ENCODE data around the gene VSX1.

Gene VSX1

GRCh38 chr20:25085756-25086495 is 4.0 kb upstream of the VSX1 start:
- no peak for DNase-seq

GRCh38 chr20:25084626-25085187 is 2.8 kb upstream of the VSX1 start:
- DNase-seq = no peak

GRCh38 chr20:25083773-25084625 is 2.1 kb upstream of the VSX1 start:
- no peak for DNase-seq

- DNase-seq = no peak
Measured at GRCh38 chr20:25083141-25083772, 1.3 kb upstream of the VSX1 start.

DNA sequence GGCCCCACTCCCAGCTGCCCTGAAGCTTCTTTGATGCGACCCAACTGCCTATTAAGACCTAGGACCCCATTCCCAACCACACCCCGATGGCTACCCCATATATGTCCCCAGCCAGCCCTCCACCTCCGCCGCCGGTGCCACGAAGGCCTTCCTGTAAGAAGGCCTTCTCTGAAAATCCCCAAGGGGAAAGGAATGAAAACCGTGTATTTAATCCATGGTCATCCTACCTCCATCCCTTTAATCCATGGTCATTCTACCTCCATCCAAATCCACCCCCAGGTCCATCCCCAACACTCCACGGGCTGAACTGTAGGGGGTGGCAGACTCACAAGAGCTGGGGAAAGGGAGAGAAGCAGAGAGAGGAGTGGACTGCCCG is 545 bp upstream of the VSX1 start:
- DNase-seq = no peak

DNA sequence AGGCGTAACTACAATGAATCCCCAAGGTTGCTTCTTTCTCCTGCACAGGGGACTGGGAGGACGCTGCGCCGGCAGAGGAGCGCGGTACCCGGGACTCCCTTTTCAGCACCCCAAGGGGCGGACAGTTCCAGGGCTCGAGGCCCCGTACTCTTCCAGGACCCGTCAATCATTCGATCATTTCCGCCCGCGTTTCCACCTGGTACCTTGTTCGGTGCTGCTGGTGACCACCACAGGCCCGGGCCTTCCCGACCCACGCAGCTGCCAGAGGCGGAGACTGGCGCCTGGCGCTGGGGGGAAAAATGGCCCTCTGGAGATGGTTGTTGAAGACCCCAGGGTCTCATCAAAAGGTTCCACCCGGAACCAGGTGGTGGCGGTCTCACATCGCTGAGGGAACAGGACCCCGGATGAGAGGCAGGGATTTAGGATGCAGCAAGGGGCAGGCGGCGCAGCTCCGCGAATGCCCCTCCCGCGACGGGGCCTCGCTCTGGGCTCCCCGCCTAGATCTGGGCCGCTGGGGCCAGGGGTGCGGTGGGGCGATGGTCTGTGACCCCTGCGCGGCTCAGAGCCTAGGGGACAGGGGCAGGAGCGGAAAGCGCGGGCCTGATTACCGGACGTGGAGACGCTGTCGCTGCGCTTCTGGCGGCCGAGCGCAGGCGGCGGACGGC is 744 bp downstream of the VSX1 start:
- DNase-seq = no peak

DNA sequence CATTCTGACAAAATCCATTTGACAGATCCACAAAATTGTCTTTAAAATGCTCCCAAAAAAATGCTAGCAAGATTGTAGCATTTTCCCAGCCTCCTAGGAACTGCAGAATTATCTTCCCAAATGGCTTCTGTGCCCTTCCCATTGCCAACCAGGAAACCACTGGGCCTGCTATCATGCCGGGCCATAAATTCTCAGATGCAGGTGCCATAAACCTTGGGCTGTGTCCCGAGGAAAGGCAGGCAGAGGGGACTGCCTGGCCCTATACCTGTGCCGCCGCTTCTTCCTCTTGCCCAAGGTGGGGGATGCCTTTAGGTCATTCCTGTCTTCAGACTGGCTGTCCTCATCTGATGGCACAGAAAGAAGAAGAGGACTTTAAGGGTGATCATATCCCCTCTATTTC is 2.8 kb downstream of the VSX1 start:
- no peak for DNase-seq

DNA sequence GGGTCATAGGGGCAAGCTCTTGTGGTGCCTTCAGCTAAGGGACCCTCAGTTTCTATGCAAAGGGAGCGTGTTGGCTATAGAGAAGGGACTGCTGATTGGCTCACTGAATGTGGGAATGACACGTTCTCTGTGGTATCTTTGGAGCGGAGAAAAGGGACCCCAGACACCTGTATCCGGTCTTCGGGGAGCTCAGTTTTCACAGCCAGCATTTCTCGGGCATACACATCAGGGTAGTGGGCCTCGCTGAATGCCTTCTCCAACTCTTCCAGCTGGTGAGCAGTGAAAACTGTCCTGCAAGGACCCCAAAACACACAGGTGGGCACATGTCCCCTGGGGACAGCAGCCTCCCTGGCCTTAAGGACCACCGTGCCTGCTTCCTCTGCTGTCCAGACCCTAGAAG is 3.3 kb downstream of the VSX1 start:
- DNase-seq = no peak

- no peak for DNase-seq
Measured at GRCh38 chr20:25077610-25078169, 4.3 kb downstream of the VSX1 start.

DNA sequence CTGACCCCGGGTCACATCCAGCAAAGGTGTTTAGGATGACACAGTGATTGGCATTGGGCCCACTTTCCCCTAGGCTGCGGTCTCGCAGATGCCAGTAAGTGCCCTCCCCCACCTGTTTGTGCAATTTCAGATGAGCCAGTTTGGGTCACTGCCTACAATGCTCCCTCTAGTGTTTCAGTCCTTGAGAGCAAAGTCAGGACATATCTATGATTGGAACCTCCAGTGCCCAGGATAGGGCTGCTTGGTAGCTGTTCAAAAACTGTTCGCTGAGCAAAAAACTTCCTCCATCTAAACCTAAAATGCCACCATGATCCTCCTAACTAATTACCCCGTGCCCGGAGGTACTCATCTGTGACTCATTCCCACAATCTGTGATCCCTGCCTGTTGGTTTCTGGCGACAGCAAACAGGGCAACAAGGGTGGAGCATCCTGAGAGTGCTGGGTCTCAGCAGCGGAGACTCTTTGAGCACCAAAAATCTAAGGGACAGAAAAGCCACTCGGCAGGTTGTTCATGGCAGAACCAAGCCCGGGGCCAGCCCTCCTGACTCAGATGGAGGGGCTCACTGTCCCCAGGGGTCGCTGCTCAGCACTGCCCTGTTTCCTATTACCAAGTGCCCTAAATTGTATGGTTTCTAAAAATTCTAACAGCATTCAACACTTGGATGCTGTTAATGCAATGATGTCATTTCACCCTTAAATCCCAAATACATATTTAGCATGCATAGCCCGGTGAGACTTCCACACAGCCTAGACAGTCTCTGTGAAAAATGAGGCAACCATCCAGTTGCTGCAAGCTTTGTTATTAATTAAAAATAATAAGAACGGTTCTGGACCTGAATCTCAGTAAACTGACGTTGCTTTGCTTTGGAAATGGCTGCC is 5.0 kb downstream of the VSX1 start:
- DNase-seq = no peak

GRCh38 chr20:25076201-25076600 is 5.7 kb downstream of the VSX1 start:
- DNase-seq = no peak

DNA sequence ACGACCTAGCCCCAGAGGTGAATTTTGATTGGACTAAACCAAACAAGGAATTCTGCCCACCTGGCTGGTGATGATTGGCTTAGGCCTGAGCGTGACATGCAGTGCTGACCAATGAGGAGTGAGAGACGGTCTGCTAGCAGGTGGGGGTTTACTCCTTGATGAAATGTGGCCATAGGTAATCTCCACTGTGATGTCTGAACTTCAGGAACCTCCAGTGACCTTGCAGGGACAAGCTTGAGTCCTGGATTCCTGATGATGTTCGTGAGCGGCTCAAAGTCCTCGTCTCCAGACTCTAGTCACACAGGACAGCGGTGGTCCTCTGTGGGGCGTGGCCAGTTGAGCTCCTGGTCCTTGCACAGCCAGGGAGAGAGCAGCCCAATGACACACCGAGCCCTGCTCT is 8.4 kb downstream of the VSX1 start:
- no peak for DNase-seq

DNA sequence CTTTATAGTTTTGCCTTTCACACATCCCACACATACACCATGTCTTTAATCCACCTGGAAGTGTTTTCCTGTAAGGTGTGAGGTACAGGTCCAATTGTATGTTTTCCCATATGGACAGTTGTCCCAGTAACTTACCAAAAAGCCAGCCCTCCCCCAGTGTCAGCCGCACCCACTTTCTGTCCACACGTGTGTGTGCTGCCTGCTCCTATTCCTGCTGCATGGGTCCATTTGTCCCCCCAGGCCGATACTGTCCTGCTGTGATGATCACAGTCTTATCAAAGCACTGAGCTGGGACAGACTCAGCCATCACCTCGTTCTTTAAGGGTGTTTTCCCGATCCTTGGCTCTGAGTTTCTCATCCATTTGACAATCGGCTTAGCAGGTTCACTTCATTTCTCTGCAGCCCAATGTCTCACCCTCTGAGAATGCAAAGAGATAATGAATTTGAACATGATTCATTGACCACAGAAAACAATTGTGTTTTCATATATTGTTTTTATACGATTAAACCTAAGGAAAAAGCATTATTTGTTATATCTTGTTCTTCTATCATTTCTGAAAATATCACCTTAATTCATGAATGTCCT is 9.6 kb downstream of the VSX1 start:
- DNase-seq = no peak

- no peak for DNase-seq
Measured at GRCh38 chr20:25071734-25072133, 10.2 kb downstream of the VSX1 start.

- no peak for DNase-seq
Measured at GRCh38 chr20:25070821-25071473, 11.0 kb downstream of the VSX1 start.

DNA sequence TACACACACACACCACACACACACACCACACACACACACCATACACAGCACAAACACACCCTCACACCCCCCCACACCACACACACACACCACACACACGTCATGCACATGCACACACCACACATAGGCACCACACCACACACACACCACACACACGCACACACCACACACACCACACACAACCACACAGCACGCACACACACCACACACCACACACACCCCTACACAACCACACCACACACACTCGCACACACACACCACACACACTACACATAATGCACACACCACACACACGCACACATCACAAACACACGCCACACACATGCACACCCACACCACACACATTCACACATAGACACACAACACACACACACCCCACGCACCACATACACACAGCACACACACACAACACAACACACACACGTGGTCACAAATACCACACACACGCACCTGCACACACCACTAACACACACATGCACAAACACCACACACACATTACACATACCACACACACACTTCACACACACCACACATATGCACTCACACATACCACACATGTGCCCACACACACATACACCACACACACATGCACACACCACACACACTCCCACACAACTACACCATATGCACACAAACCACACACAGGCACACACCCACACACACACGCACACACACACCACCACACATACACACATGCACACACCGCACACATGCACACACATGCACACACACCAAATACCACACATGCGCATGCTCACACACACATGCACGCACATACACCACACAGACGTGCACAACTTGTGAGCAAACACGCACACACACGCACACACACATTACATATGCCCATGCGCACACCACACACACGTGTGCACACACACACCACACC is 14.6 kb downstream of the VSX1 start:
- no peak for DNase-seq

GRCh38 chr20:25066386-25066785 is 15.6 kb downstream of the VSX1 start:
- no peak for DNase-seq

DNA sequence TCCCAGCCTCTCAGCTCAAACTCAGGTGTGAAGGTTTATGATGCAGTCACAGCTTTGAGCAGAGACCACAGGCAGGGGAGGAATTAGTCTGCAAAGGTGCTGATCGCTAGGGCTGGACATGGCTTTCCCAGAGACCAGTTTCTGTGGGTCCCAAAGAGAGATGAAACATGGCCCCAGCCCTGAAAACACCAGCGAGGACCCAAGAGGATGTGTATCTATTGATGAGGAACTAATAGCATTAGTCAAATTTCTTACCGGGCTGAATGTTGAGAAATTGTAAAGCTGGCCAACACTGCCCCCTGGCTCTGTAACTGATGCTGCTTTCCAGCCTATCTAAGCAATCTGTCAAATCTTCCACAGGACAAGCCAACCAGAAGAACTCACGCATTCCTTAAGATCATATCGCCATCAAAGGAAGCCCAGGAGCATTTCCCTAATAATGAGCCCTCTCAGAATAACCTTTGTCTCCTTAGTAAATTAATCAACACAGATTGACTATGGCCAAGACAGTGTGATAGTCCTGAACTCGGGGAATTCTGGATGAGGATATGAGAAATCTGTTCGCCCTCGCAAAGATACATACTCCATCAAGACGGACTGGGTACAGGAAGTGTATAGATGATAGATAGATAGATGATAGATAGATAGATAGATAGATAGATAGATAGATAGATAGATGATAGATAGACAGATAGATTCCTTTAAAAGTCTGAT is 16.2 kb downstream of the VSX1 start:
- DNase-seq = no peak

- no peak for DNase-seq
Measured at GRCh38 chr20:25065072-25065624, 16.8 kb downstream of the VSX1 start.
